Dedifferentiated amniotic fluid mesenchymal stem cell (primary cell): ENCODE measurements around the gene TACSTD2.
"Not testable (repeated sequence)": the region's sequence is repeated elsewhere in the genome, so short reads cannot be mapped to it uniquely, and the experiment has no call there.

Source experiments
- DNase-seq: peaks from one replicate; pipeline ENCODE4 v3.0.0-alpha.2; 2016; ENCODE audit errors: extremely low spot score

The TACSTD2 gene

DNA sequence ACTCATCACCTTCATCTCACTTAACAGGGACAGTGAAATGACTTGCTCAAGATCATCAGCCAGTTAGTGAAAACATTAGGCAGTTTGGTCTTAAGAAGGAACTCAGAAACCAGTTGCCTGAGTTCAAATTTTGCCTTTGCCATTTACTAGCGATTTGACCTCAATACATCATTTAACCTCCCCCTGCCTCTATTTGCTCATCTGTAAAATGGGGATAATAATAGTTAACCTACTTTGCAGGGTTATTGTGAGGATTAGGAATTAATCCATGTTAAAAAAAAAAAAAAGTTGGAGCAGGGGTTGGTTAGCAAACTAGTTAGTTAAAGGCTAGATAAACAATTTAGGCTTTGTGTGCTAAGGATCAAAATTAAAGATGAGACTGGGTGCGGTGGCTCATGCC is 10.6 kb upstream of the TACSTD2 start:
- DNase-seq = no peak

- no peak for DNase-seq
Observed at GRCh38 chr1:58586271-58586670, 9.2 kb upstream of the TACSTD2 start.

GRCh38 chr1:58585581-58586151 is 8.6 kb upstream of the TACSTD2 start:
- peak; percentile 42 for DNase-seq

DNA sequence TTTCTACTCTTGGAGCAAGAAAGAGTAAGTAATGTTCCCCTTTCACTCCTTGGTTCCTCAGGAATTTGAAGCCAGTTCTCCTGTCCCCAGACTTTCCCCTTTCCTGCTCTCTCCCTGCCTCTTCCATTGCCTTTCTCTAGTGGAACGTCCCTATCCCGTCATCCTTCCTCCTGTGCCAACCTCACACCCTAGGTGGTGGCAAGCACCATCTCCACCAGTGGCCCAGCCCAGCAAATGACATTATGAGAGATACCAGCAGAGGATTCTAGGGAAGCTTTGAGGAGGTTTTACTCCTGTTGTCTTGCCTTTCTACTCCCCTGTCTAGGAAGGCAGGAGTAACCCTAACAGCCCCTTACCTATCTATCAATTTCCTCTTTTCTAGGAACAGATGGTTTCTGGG is 8.1 kb upstream of the TACSTD2 start:
- no peak for DNase-seq

DNA sequence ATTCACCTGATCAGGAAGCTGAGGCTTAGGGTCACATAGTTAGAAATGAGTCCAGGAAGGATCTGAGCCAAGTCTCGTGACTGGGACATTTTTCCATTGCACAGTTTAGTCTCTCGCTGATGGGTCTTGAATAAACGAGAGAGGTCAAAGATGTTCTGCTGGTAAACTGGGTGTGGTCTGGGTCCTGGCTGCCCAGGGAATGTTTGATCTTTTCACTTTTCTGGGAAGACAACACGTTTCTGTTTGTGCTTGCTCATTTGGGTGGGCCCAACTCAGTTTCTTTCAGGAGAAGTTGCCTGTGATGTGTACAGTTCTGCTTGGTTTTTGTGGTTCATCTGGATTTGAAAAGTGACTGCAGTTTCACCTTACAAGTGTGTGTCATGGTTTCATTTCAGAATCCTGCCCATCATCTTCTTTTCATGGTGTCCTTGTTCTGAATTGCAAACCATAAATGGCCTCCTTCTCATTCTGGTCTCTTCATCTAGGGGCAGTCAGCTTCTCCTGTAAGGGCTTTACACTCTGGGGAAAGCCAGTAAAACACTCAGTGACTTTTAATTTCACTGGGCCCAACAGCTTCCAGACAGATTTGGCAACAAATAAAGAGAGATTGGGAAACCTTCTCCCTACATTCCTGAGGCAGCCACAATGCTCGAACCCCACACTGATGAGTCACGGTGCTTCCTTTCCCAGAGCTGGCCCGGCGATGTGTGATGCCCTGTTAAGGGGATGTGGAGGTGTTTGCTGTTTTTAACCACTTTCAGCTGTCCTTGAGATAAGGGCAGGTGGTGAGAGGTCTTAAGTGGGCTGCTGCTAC is 7.2 kb upstream of the TACSTD2 start:
- DNase-seq = peak; percentile 81

DNA sequence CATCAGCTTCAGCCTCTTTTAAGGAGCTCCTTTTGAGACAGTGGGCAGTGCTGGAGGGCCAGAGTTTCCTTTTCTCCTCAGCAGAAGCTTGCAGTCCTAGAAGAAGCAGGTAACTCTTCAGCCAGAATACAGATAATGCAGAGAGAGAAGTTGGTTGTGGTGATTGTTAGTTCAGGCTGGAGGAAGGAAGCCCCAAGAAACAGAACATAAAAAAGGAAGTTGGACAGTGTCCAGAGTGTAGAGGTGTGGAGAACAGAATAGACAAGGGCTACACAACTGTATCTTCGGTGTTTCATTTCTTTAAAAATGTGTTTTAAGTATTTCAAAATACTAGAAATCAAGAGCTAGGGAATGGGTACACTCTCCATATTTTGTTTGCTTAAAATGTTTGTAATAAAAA is 6.4 kb upstream of the TACSTD2 start:
- no peak for DNase-seq

DNA sequence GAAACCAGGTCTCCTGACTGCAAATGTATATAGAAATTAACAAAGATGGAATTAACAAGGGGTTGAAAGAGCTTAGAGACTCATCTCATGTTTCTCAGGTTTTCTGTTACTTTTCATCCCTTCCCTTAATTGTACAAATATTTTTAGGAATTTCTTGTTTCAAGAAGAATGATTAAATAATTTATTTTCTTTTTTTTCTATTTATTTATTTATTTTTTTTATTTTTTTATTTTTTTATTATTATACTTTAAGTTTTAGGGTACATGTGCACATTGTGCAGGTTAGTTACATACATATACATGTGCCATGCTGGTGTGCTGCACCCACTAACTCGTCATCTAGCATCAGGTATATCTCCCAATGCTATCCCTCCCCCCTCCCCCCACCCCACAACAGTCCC is 5.1 kb upstream of the TACSTD2 start:
- not testable (repeated sequence) for DNase-seq

- no peak for DNase-seq
Observed at GRCh38 chr1:58581641-58582040, 4.6 kb upstream of the TACSTD2 start.

DNA sequence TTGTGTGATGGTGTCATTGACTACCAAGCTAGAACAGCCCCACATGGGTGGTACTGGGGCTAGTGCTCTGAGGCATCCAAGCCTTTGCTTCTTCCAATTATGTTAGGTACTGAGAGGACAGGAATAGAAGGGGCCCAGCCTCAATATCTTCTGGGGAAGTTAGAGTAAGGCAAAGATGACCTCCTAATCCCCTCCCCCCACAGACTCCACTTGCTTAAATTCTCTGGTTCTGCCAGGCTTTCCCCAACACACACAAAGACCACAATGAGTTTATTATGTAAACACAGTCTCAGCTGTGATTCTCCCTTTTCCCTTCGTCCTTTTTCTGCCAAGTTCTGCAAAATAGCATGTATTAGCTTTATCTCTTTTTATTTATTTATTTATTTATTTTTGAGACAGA is 3.1 kb upstream of the TACSTD2 start:
- DNase-seq = no peak

DNA sequence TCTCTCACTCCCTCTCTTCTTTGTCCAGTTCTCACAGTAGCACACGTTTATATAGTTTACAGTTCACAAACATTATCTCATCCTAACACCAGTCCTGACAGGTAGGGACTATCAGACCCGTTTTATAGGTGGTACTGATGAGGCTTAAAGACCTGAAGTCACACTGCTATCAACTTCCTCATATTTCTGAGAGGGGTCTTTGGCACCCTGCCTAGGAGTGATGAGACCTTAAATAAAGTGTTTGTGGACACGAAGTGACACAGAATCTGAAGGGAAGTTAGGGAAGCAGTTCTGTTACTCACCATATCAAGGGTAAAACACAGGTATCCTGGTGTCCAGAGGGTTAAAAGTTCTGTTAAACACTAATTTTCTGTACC is 590 bp upstream of the TACSTD2 start:
- DNase-seq = no peak

- DNase-seq = no peak
Observed at GRCh38 chr1:58576325-58576726, 726 bp downstream of the TACSTD2 start.

- DNase-seq = no peak
Observed at GRCh38 chr1:58575551-58576324, 1.3 kb downstream of the TACSTD2 start.

- DNase-seq = no peak
Observed at GRCh38 chr1:58574816-58575215, 2.2 kb downstream of the TACSTD2 start.

DNA sequence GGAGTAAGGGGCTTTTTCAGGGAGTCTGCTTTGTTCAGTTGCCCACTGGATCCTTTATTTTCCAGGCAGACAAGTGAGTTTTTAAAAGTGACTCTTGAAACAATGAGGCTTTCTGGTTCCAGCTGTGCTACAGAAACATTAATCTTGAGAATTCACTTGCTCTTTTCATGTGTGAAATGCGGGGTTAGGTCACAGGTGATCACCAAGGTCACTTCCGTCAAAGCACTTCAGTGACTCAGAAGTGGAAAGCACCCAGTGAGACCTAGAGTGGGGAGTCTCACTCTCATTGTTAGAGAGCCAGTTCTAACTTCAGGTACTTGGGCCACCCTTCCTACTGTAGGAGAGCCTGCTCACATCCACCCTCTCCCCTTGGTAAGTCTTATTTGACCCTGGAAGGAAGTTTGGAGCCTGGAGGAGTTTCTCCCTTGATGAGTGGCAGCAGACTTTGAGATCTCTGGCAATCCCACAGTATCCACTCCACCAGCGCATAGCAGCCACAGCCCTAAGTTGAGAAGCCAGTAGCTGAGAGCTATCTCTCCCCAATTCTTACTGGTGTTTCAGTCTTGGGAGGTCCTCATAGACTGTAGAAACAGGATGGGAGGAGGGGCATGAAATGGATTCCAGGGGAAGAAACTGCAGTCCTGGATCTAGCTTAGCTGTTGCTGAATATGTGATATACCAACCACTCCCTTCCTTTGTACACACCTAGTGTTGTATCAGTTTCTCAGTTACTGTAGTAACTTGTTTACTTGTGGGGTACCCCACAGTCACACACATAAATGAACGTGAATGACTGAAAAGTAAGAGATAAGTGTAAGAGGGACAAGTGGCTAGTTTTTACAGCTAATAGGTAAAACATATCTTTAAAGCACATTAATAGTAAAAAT is 3.1 kb downstream of the TACSTD2 start:
- DNase-seq = no peak

GRCh38 chr1:58573138-58573537 is 3.9 kb downstream of the TACSTD2 start:
- DNase-seq = no peak

DNA sequence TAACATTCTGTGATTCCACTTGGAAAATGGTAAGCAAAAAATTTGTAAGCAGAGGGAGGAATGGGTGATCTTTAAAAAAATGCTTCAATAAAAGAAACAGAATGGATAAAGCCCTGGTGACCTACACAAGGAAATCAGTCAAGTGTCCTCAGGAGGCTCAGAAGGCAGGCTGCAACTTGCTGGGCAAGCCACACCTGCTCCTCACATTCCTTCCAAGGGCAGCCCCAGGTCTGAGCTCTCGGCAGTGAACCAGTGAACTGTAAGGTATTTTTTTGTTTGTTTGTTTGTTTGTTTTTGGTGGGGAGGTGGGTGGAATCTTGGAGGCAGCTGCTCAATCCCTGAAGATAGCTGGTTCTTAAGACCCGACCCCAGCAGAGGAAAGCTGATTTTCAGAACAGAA is 4.4 kb downstream of the TACSTD2 start:
- no peak for DNase-seq

DNA sequence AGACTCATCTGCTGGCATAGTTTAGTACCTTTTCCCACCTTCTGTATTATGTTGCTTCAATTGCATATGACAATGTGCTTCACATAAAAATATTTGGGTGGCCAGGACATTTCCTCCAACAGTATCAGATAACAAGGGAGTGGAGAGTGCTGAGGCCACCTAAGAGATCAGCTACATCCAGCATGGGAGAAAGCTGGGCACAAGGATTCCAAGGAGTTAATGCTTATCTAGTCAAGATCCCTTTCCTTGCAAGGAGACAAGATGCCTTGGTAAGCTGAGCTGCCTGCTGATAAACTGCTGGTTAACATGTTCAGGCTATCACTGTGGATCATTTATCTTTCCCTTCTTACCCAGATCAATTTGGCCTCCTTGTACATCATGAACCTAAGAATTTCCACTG is 5.4 kb downstream of the TACSTD2 start:
- no peak for DNase-seq

GRCh38 chr1:58570817-58571216 is 6.2 kb downstream of the TACSTD2 start:
- no peak for DNase-seq

- DNase-seq = no peak
Observed at GRCh38 chr1:58570094-58570493, 7.0 kb downstream of the TACSTD2 start.

DNA sequence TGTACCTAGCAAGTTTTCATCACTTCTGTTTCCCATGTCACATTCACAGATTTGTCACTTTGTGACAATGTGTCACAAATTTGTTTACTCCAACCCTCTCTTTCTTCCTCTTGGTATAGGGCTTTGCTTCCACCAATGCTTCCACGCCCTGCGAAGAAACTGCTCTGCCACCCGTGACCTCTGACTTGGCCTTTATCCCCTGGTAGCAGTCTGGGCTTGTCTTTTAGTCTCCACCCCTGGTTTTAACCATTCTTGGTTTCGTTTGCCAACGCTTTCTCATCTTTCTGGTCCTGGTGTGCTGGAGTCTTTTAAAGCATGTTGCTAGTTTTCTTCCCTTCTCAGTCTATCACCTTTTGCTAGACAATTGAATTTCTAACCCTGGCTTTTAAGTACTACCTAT is 8.1 kb downstream of the TACSTD2 start:
- DNase-seq = no peak

DNA sequence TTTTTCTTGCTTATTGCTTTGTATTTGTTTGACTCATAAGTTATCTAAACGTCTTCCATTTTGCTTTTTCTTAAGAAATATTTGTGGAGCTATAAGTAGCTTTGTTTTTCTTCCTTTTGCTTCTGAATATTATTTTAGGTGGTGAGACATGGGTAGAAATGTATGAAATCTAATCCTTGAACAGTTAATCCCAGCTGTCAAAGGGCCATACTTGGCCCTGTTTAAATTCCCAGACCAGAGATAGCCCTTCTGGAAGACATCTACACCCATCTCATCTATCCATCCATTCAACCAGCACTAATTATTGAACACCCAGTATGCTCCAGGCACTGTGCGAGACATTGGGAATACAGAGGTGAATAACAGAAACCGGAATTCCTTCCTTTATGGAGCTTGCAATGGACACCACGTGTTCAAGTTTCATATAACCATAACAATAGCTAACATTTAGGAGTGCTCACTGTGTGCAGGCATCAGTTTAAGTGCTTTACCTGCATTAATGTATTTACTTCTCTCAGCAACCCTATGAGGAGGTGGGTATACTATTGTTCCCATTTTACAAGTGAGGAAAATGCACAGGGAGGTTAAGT is 8.7 kb downstream of the TACSTD2 start:
- DNase-seq = no peak

- DNase-seq = no peak
Observed at GRCh38 chr1:58566339-58566738, 10.7 kb downstream of the TACSTD2 start.
